AG10803 (cell line): ENCODE results near the gene FNDC4.

Experiments used
- DNase-seq: peaks from one replicate; pipeline ENCODE4 v3.0.0; 2010; ENCODE audit warnings: low read depth
- H3K4me3 ChIP-seq: 2 replicates; pipeline ENCODE4 v1.5.1; 2011; ENCODE audit warnings: mild to moderate bottlenecking, low read length, control low read depth
- CTCF ChIP-seq: conservative IDR thresholded peaks from 2 replicates; pipeline ENCODE4 v1.5.1; 2011; ENCODE audit warnings: mild to moderate bottlenecking, low read length, control low read depth, inconsistent platforms

The FNDC4 gene

GRCh38 chr2:27493948-27494283 is 1.1 kb downstream of the FNDC4 start:
- no peak for TF ChIP-seq CTCF
- DNase-seq = no peak
- peak overlapping the region; percentile 70 for H3K4me3 ChIP-seq

- TF ChIP-seq CTCF = no peak
- DNase-seq = no peak
- H3K4me3 ChIP-seq = no peak overlapping the region
These were observed 2.4 kb downstream of the FNDC4 start for GRCh38 chr2:27492557-27492956.

GRCh38 chr2:27489498-27490397 is 5.3 kb downstream of the FNDC4 start, which contains the start of gene IFT172:
IFT172 (minus strand) TSS chr2:27489743; CDS start chr2:27489653, 90 bp downstream.
- no peak for TF ChIP-seq CTCF
- peak within 1 kb of the TSS; percentile 81 for H3K4me3 ChIP-seq
- DNase-seq = peak; percentile 97

GRCh38 chr2:27489118-27489497 is 5.9 kb downstream of the FNDC4 start:
- peak; percentile 16 for DNase-seq
- peak overlapping the region; percentile 81 for H3K4me3 ChIP-seq
- TF ChIP-seq CTCF = peak; percentile 23

GRCh38 chr2:27485496-27485895 is 9.5 kb downstream of the FNDC4 start:
- H3K4me3 ChIP-seq = no peak overlapping the region
- no peak for TF ChIP-seq CTCF
- DNase-seq = no peak

- TF ChIP-seq CTCF = no peak
- no peak for DNase-seq
- no peak overlapping the region for H3K4me3 ChIP-seq
These were observed 23.0 kb downstream of the FNDC4 start for GRCh38 chr2:27471961-27472360.

- DNase-seq = no peak
- TF ChIP-seq CTCF = no peak
These were observed 30.6 kb downstream of the FNDC4 start for GRCh38 chr2:27464443-27464842.

More at GRCh38 chr2:27464443-27464842, 30.6 kb downstream of the FNDC4 start:
- no peak overlapping the region for H3K4me3 ChIP-seq
